HEK293 (cell line): ENCODE data around the gene EYA2.

Experiments
- CTCF ChIA-PET: fragments of 350-600 bp; formaldehyde crosslinking; extraction: SDS; loops from one replicate; lab custom pipeline; 2021; ENCODE audit warnings: antibody characterized with exemption; lab: Yijun Ruan, JAX
- POLR2A ChIA-PET: fragments of 300-600 bp; formaldehyde crosslinking; extraction: SDS; loops from one replicate; lab custom pipeline; 2020; ENCODE audit warnings: antibody characterized with exemption, inconsistent platforms; lab: Yijun Ruan, JAX
- H3K27ac ChIP-seq: fragments of 200-500 bp; sonication (Bioruptor generic); 2 replicates; pipeline ENCODE4 v1.5.1; 2014; ENCODE audit warnings: low read depth, low read length, control low read depth, inconsistent platforms; ENCODE audit errors: extremely low read depth
- H3K36me3 ChIP-seq, 2 experiments: fragments of 200-500 bp in 1 of 2; sonication (Bioruptor generic) in 1 of 2; 1 replicate in 1 of 2; 2 replicates in 1 of 2; pipeline ENCODE4 v1.5.1; 2014 to 2017; ENCODE audit warnings: inconsistent platforms in 2 of 2, low read length in 2 of 2; ENCODE audit not compliant: control insufficient read depth in 2 of 2, insufficient read depth in 1 of 2
- H3K4me1 ChIP-seq: fragments of 200-500 bp; sonication (Bioruptor generic); 2 replicates; pipeline ENCODE4 v1.5.1; 2014; ENCODE audit warnings: mild to moderate bottlenecking, low read length, inconsistent platforms; ENCODE audit not compliant: control insufficient read depth, insufficient read depth
- H3K4me3 ChIP-seq: 2 replicates; pipeline ENCODE4 v1.5.1; 2011; ENCODE audit warnings: low read depth, mild to moderate bottlenecking, control low read depth, low read length, moderate library complexity
- H3K9me3 ChIP-seq: fragments of 200-500 bp; sonication (Bioruptor generic); 2 replicates; pipeline ENCODE4 v1.5.1; 2014; ENCODE audit warnings: low read depth, low read length, inconsistent platforms; ENCODE audit not compliant: control insufficient read depth, insufficient read depth
- FEZF1 ChIP-seq: fragments of 450-650 bp; formaldehyde crosslinking; IDR thresholded peaks from 2 replicates; pipeline ENCODE4 v1.5.1; 2016; ENCODE audit warnings: missing biosample characterization, missing genetic modification characterization
- GLI4 ChIP-seq: fragments of 450-650 bp; formaldehyde crosslinking; IDR thresholded peaks from 2 replicates; pipeline ENCODE4 v1.5.1; 2016; ENCODE audit warnings: missing biosample characterization, missing genetic modification characterization
- HOXA7 ChIP-seq: sonication (generic); formaldehyde crosslinking; IDR thresholded peaks from 2 replicates; pipeline ENCODE4 v1.8.1; 2022; ENCODE audit warnings: missing genetic modification reagents, borderline replicate concordance
- OSR2 ChIP-seq: fragments of 450-650 bp; formaldehyde crosslinking; IDR thresholded peaks from 2 replicates; pipeline ENCODE4 v1.5.1; 2016; ENCODE audit warnings: missing biosample characterization, missing genetic modification characterization
- PBX3 ChIP-seq: sonication (generic); formaldehyde crosslinking; IDR thresholded peaks from 2 replicates; pipeline ENCODE4 v1.8.1; 2022; ENCODE audit warnings: mild to moderate bottlenecking, moderate library complexity, missing genetic modification reagents
- REPIN1 ChIP-seq: fragments of 450-650 bp; formaldehyde crosslinking; IDR thresholded peaks from 2 replicates; pipeline ENCODE4 v1.5.1; 2017; ENCODE audit warnings: missing biosample characterization, missing genetic modification characterization, low read depth
- ZBTB10 ChIP-seq: fragments of 450-650 bp; formaldehyde crosslinking; IDR thresholded peaks from 2 replicates; pipeline ENCODE4 v1.5.1; 2016; ENCODE audit warnings: missing biosample characterization, missing genetic modification characterization
- ZBTB6 ChIP-seq: fragments of 450-650 bp; formaldehyde crosslinking; IDR thresholded peaks from 2 replicates; pipeline ENCODE4 v1.5.1; 2017; ENCODE audit warnings: missing biosample characterization, missing genetic modification characterization
- ZFP37 ChIP-seq: fragments of 450-650 bp; formaldehyde crosslinking; IDR thresholded peaks from 2 replicates; pipeline ENCODE4 v1.5.1; 2016; ENCODE audit warnings: missing biosample characterization, missing genetic modification characterization
- ZIC2 ChIP-seq: fragments of 450-650 bp; formaldehyde crosslinking; IDR thresholded peaks from 2 replicates; pipeline ENCODE4 v1.5.1; 2016; ENCODE audit warnings: missing biosample characterization, missing genetic modification characterization
- ZNF16 ChIP-seq: fragments of 450-650 bp; formaldehyde crosslinking; IDR thresholded peaks from 2 replicates; pipeline ENCODE4 v1.5.1; 2016; ENCODE audit warnings: low read depth, missing biosample characterization, missing genetic modification characterization
- ZNF174 ChIP-seq: fragments of 450-650 bp; formaldehyde crosslinking; IDR thresholded peaks from 2 replicates; pipeline ENCODE4 v1.5.0; 2017; ENCODE audit warnings: missing biosample characterization, mild to moderate bottlenecking, missing genetic modification characterization
- ZNF202 ChIP-seq: fragments of 450-650 bp; formaldehyde crosslinking; IDR thresholded peaks from 2 replicates; pipeline ENCODE4 v1.5.1; 2016; ENCODE audit warnings: missing biosample characterization, missing genetic modification characterization, borderline replicate concordance
- ZNF239 ChIP-seq: fragments of 450-650 bp; formaldehyde crosslinking; IDR thresholded peaks from 2 replicates; pipeline ENCODE4 v1.5.1; 2016; ENCODE audit warnings: missing biosample characterization, missing genetic modification characterization
- ZNF449 ChIP-seq: fragments of 450-650 bp; formaldehyde crosslinking; IDR thresholded peaks from 2 replicates; pipeline ENCODE4 v1.5.1; 2017; ENCODE audit warnings: missing biosample characterization, mild to moderate bottlenecking, missing genetic modification characterization, moderate library complexity
- ZNF548 ChIP-seq: fragments of 450-650 bp; formaldehyde crosslinking; IDR thresholded peaks from 2 replicates; pipeline ENCODE4 v1.5.1; 2016; ENCODE audit warnings: missing biosample characterization, missing genetic modification characterization
- ZNF558 ChIP-seq: fragments of 450-650 bp; formaldehyde crosslinking; IDR thresholded peaks from 2 replicates; pipeline ENCODE4 v1.5.1; 2016; ENCODE audit warnings: missing biosample characterization, missing genetic modification characterization
- ZNF626 ChIP-seq: fragments of 450-650 bp; sonication (Bioruptor Pico); formaldehyde crosslinking; IDR thresholded peaks from 2 replicates; pipeline ENCODE4 v1.5.1; 2018; ENCODE audit warnings: missing biosample characterization, missing genetic modification characterization, inconsistent platforms
- ZNF670 ChIP-seq: fragments of 450-650 bp; formaldehyde crosslinking; IDR thresholded peaks from 2 replicates; pipeline ENCODE4 v1.5.1; 2016; ENCODE audit warnings: missing biosample characterization, missing genetic modification characterization, low read depth
- ZNF701 ChIP-seq: fragments of 450-650 bp; formaldehyde crosslinking; IDR thresholded peaks from 2 replicates; pipeline ENCODE4 v1.5.1; 2016; ENCODE audit warnings: missing biosample characterization, missing genetic modification characterization

Gene EYA2

GRCh38 chr20:46897328-46897880, 2.8 kb downstream of the EYA2 start:
- ChIA-PET CTCF (no interaction called here), POLR2A (interaction anchor here (0.6 kb wide), 1 partner anchor 123 kb away, joined by 3 read pairs; no protein-coding TSS in a partner anchor)
- TF ChIP-seq ZNF626 (tag by site-specific recombination), result no peak
- TF ChIP-seq ZIC2 (tag by site-specific recombination), result peak; percentile 38
- H3K4me1 ChIP-seq, result no peaks in the 10 kb centered on the region; the same call in 1 of the 2 replicates
- H3K36me3 ChIP-seq, result no peaks in the 10 kb centered on the region
- H3K27ac ChIP-seq, result no peak overlapping the region
- H3K4me3 ChIP-seq, result no peak overlapping the region
- no peaks in the 10 kb centered on the region for H3K9me3 ChIP-seq

GRCh38 chr20:46898423-46898822, 3.8 kb downstream of the EYA2 start:
- Histone ChIP-seq H3K36me3 (no peaks in the 10 kb centered on the region), H3K27ac (no peak overlapping the region), H3K4me3 (no peak overlapping the region), H3K9me3 (no peaks in the 10 kb centered on the region), H3K4me1 (no peaks in the 10 kb centered on the region; the same call in 1 of the 2 replicates)
- CTCF ChIA-PET, result interaction anchor here (0.7 kb wide), 1 partner anchor 140 kb away, joined by 3 read pairs; no protein-coding TSS in a partner anchor
- POLR2A ChIA-PET, result no interaction called here
- TF ChIP-seq ZNF16 (no peak), ZFP37 (tag by site-specific recombination) (no peak), ZNF239 (no peak), REPIN1 (tag by site-specific recombination) (no peak), ZNF174 (no peak), ZBTB6 (tag by site-specific recombination) (no peak), HOXA7 (CRISPR knock-in tag) (no peak), ZNF202 (tag by site-specific recombination) (no peak), OSR2 (no peak), GLI4 (tag by site-specific recombination) (no peak), ZNF558 (tag by site-specific recombination) (no peak), ZNF548 (no peak), FEZF1 (no peak), ZNF701 (tag by site-specific recombination) (no peak), ZNF670 (tag by site-specific recombination) (no peak), ZNF449 (tag by site-specific recombination) (no peak), ZBTB10 (no peak), PBX3 (CRISPR knock-in tag) (no peak)
